ENCODE results near the gene NRP2. TPM values are rescaled to one million over a fixed set of nuclear protein-coding genes. Genes with fewer than 3 reads are reported as not detected.
A peak's percentile ranks its signal among the peaks of the same experiment; 100 is the strongest.

Gene NRP2
- total RNA-seq, 2 experiments from 2014 or later = 0.19 TPM; not detected in 1

DNA sequence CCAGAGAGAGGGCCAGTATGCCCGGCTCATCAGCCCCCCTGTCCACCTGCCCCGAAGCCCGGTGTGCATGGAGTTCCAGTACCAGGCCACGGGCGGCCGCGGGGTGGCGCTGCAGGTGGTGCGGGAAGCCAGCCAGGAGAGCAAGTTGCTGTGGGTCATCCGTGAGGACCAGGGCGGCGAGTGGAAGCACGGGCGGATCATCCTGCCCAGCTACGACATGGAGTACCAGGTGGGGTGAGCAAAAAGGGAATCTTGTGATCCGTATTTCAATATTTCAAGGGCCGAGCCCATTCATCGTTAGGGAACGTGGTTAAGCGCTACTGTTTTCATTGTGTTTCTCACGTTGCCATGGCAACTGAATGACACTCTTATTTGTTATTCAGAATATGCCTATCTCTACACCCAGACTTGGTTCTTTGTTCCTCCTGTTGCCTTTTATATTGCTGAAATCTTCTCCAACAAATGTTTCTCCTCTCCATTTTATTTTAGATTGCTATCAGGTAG, 81.5 kb downstream of the NRP2 start:
- peaks cover 12 to 22% of the 10 kb centered on the region in 2 experiments for H3K27me3 ChIP-seq (ENCODE audit: control insufficient read depth in 1 of 2, insufficient read depth in 2 of 2, low read length in 2 of 2)
- peaks cover 6% of the 10 kb centered on the region for H3K4me1 ChIP-seq (ENCODE audit: insufficient read depth, low read length)
- no peak overlapping the region for H3K4me3 Mint-ChIP-seq
- H3K9me3 Mint-ChIP-seq = no peaks in the 10 kb centered on the region
- peaks cover 60% of the 10 kb centered on the region for H3K27me3 Mint-ChIP-seq
- TF ChIP-seq, protein P1, sequence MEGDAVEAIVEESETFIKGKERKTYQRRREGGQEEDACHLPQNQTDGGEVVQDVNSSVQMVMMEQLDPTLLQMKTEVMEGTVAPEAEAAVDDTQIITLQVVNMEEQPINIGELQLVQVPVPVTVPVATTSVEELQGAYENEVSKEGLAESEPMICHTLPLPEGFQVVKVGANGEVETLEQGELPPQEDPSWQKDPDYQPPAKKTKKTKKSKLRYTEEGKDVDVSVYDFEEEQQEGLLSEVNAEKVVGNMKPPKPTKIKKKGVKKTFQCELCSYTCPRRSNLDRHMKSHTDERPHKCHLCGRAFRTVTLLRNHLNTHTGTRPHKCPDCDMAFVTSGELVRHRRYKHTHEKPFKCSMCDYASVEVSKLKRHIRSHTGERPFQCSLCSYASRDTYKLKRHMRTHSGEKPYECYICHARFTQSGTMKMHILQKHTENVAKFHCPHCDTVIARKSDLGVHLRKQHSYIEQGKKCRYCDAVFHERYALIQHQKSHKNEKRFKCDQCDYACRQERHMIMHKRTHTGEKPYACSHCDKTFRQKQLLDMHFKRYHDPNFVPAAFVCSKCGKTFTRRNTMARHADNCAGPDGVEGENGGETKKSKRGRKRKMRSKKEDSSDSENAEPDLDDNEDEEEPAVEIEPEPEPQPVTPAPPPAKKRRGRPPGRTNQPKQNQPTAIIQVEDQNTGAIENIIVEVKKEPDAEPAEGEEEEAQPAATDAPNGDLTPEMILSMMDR (IDR thresholded peaks at IDR 0.05) = no peak
- H3K36me3 Mint-ChIP-seq (ENCODE audit: low read depth) = no peaks in the 10 kb centered on the region
- no peaks in the 10 kb centered on the region for H3K36me3 ChIP-seq (ENCODE audit: insufficient read depth, low read length)
- peak; percentile 71 for ATAC-seq (ENCODE audit: poor library complexity)
- H3K4me1 Mint-ChIP-seq (ENCODE audit: low read depth) = peaks cover 3% of the 10 kb centered on the region
- DNase-seq = peak in 5 of 14 experiments; percentile 1 to 48 (median 16)
- no peak overlapping the region for H3K4me3 ChIP-seq (ENCODE audit: low read length)
- POLR2A ChIA-PET = no interaction called here
- no peak overlapping the region for H3K27ac ChIP-seq (ENCODE audit: low read depth in 1 of 2, low read length in 2 of 2)
- CTCF ChIA-PET = no interaction called here
- H3K9me3 ChIP-seq (ENCODE audit: control insufficient read depth in 1 of 2, insufficient read depth in 1 of 2, low read length in 2 of 2) = no peaks in the 10 kb centered on the region
- H3K27ac Mint-ChIP-seq = peak overlapping the region; percentile 26
- intact Hi-C loops (cut with DNase I, micrococcal nuclease) = no loop called here

DNA sequence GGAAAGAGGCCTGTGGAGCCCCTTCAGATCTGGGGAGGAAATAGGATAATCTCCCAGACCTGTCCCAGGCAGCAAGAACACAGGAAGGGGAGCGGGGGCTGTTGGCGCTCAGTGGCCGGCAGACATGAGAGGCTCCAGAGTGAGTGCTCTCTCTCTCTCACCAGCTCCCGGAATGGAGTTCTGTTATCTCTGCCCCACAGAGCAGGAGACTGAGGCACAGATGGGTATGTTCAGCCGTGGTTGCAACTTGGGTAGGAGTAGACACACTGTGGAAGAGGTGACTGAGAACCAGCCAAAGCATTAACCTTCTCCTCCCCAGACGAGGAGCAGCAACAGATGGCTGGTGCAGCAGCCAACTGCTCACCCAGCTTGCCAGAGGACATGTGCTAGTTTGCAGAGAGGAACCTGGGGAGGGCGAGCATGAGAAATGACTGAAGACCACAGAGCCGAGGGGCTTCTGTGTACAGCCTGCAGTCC, 82.0 kb downstream of the NRP2 start:
- H3K4me3 Mint-ChIP-seq = no peak overlapping the region
- ATAC-seq (ENCODE audit: poor library complexity) (no peak), DNase-seq (no peak)
- CTCF ChIA-PET = no interaction called here
- Histone ChIP-seq H3K9me3 (ENCODE audit: control insufficient read depth in 1 of 2, insufficient read depth in 1 of 2, low read length in 2 of 2) (no peaks in the 10 kb centered on the region), H3K4me1 (ENCODE audit: insufficient read depth, low read length) (peaks cover 6% of the 10 kb centered on the region), H3K27ac (ENCODE audit: low read depth in 1 of 2, low read length in 2 of 2) (no peak overlapping the region), H3K36me3 (ENCODE audit: insufficient read depth, low read length) (no peaks in the 10 kb centered on the region), H3K27me3 (ENCODE audit: control insufficient read depth in 1 of 2, insufficient read depth in 2 of 2, low read length in 2 of 2) (peaks cover 12 to 22% of the 10 kb centered on the region in 2 experiments), H3K4me3 (ENCODE audit: low read length) (no peak overlapping the region)
- no peaks in the 10 kb centered on the region for H3K9me3 Mint-ChIP-seq
- TF ChIP-seq, protein P1 (IDR thresholded peaks at IDR 0.05) = no peak
- intact Hi-C loops (cut with DNase I, micrococcal nuclease) = no loop called here
- no peaks in the 10 kb centered on the region for H3K36me3 Mint-ChIP-seq (ENCODE audit: low read depth)
- peak overlapping the region; percentile 26 for H3K27ac Mint-ChIP-seq
- peaks cover 3% of the 10 kb centered on the region for H3K4me1 Mint-ChIP-seq (ENCODE audit: low read depth)
- POLR2A ChIA-PET = no interaction called here
- peaks cover 60% of the 10 kb centered on the region for H3K27me3 Mint-ChIP-seq

DNA sequence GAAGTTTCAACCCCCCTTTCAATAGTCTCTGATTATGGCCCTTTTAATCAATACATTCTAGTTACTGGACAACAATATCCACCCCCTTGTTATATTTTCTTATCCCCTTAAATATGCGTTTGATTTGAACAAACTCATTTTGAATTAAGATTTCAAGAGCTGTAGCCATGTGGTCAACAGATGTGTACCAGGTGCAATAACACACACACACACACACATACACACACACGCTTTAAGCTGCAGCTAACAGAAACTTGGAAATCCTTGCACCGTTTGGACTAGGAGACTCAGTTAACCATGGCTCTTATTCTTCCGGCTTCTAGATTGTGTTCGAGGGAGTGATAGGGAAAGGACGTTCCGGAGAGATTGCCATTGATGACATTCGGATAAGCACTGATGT, 82.8 kb downstream of the NRP2 start:
- no peak overlapping the region for H3K27ac Mint-ChIP-seq
- Histone ChIP-seq H3K4me3 (ENCODE audit: low read length) (no peak overlapping the region), H3K9me3 (ENCODE audit: control insufficient read depth in 1 of 2, insufficient read depth in 1 of 2, low read length in 2 of 2) (no peaks in the 10 kb centered on the region), H3K4me1 (ENCODE audit: insufficient read depth, low read length) (peaks cover 6% of the 10 kb centered on the region), H3K36me3 (ENCODE audit: insufficient read depth, low read length) (no peaks in the 10 kb centered on the region), H3K27me3 (ENCODE audit: control insufficient read depth in 1 of 2, insufficient read depth in 2 of 2, low read length in 2 of 2) (peaks cover 12 to 22% of the 10 kb centered on the region in 2 experiments), H3K27ac (ENCODE audit: low read depth in 1 of 2, low read length in 2 of 2) (no peak overlapping the region)
- no peaks in the 10 kb centered on the region for H3K36me3 Mint-ChIP-seq (ENCODE audit: low read depth)
- intact Hi-C loops (cut with DNase I, micrococcal nuclease) = loop anchor here in 1 of 2 experiments (5.0 kb wide), 1 partner anchor 162 kb away; no protein-coding TSS in a partner anchor
- ChIA-PET CTCF (interaction anchor here (0.6 kb wide), 1 partner anchor 1497 kb away, joined by 3 read pairs; no protein-coding TSS in a partner anchor), POLR2A (no interaction called here)
- ATAC-seq (ENCODE audit: poor library complexity) (no peak), DNase-seq (no peak)
- peaks cover 3% of the 10 kb centered on the region for H3K4me1 Mint-ChIP-seq (ENCODE audit: low read depth)
- no peaks in the 10 kb centered on the region for H3K9me3 Mint-ChIP-seq
- H3K27me3 Mint-ChIP-seq = peaks cover 60% of the 10 kb centered on the region
- TF ChIP-seq, protein P1 (IDR thresholded peaks at IDR 0.05) = no peak
- H3K4me3 Mint-ChIP-seq = no peak overlapping the region
